ENCODE results near the gene IRF2.
A peak's percentile ranks its signal among the peaks of the same experiment; 100 is the strongest.

The IRF2 gene

GRCh38 chr4:184370711-184371389 is 103.5 kb downstream of the IRF2 start:
- Histone ChIP-seq H2AFZ (ENCODE audit: low read length) (no peak overlapping the region), H3K36me3 (replicated peaks; ENCODE audit: insufficient read depth, low read length) (no peaks in the 10 kb centered on the region), H3K4me3 (ENCODE audit: low read length) (no peak overlapping the region), H3F3A (ENCODE audit: insufficient read depth, low read length) (peaks cover 20% of the 10 kb centered on the region), H4K20me1 (ENCODE audit: insufficient read depth, low read length) (no peaks in the 10 kb centered on the region), H3K9me3 (replicated peaks; ENCODE audit: insufficient read depth, low read length) (no peaks in the 10 kb centered on the region), H3K27ac (ENCODE audit: low read length) (peak overlapping the region; percentile 74; the same call in 1 of the 2 replicates), H3K9me2 (replicated peaks; ENCODE audit: insufficient read depth, low read length) (no peaks in the 10 kb centered on the region), H3K4me1 (ENCODE audit: low read length) (peaks cover 45% of the 10 kb centered on the region), H3K9ac (ENCODE audit: low read length) (no peak overlapping the region), H3K79me2 (ENCODE audit: low read length) (no peaks in the 10 kb centered on the region), H3K4me2 (ENCODE audit: low read depth, low read length) (no peak overlapping the region), H3K27me3 (replicated peaks; ENCODE audit: insufficient read depth, low read length) (no peaks in the 10 kb centered on the region)
- TF ChIP-seq EZH2 (optimal IDR thresholded peaks at IDR 0.05; ENCODE audit: low read depth, low read length) (no peak), EZH2phosphoT487 (IDR thresholded peaks at IDR 0.05; ENCODE audit: low read length) (no peak), CTCF (IDR thresholded peaks at IDR 0.05; ENCODE audit: low read length) (no peak)
- DNase-seq = no peak

GRCh38 chr4:184369871-184370270 is 104.5 kb downstream of the IRF2 start:
- peaks cover 54% of the 10 kb centered on the region for H3K4me1 ChIP-seq (ENCODE audit: low read length)
- peak; percentile 80 for DNase-seq
- TF ChIP-seq EZH2phosphoT487 (IDR thresholded peaks at IDR 0.05; ENCODE audit: low read length) (no peak), EZH2 (optimal IDR thresholded peaks at IDR 0.05; ENCODE audit: low read depth, low read length) (no peak), CTCF (IDR thresholded peaks at IDR 0.05; ENCODE audit: low read length) (no peak)
- peaks cover 20% of the 10 kb centered on the region for H3F3A ChIP-seq (ENCODE audit: insufficient read depth, low read length)
- peak overlapping the region; percentile 74; the same call in 1 of the 2 replicates for H3K27ac ChIP-seq (ENCODE audit: low read length)
- H3K27me3 ChIP-seq (replicated peaks; ENCODE audit: insufficient read depth, low read length) = no peaks in the 10 kb centered on the region
- peak overlapping the region; percentile 28 for H3K4me2 ChIP-seq (ENCODE audit: low read depth, low read length)
- H4K20me1 ChIP-seq (ENCODE audit: insufficient read depth, low read length) = no peaks in the 10 kb centered on the region
- no peaks in the 10 kb centered on the region for H3K9me2 ChIP-seq (replicated peaks; ENCODE audit: insufficient read depth, low read length)
- H2AFZ ChIP-seq (ENCODE audit: low read length) = no peak overlapping the region
- no peak overlapping the region for H3K4me3 ChIP-seq (ENCODE audit: low read length)
- no peaks in the 10 kb centered on the region for H3K36me3 ChIP-seq (replicated peaks; ENCODE audit: insufficient read depth, low read length)
- H3K9me3 ChIP-seq (replicated peaks; ENCODE audit: insufficient read depth, low read length) = no peaks in the 10 kb centered on the region
- no peaks in the 10 kb centered on the region for H3K79me2 ChIP-seq (ENCODE audit: low read length)
- H3K9ac ChIP-seq (ENCODE audit: low read length) = peak overlapping the region; percentile 4; the same call in 1 of the 2 replicates

- H2AFZ ChIP-seq (ENCODE audit: low read length) = no peak overlapping the region
- peaks cover 54% of the 10 kb centered on the region for H3K4me1 ChIP-seq (ENCODE audit: low read length)
- no peak overlapping the region for H3K4me3 ChIP-seq (ENCODE audit: low read length)
- H3K36me3 ChIP-seq (replicated peaks; ENCODE audit: insufficient read depth, low read length) = no peaks in the 10 kb centered on the region
- peak overlapping the region; percentile 14; the same call in 1 of the 2 replicates for H3K4me2 ChIP-seq (ENCODE audit: low read depth, low read length)
- H3K27me3 ChIP-seq (replicated peaks; ENCODE audit: insufficient read depth, low read length) = no peaks in the 10 kb centered on the region
- no peaks in the 10 kb centered on the region for H3K79me2 ChIP-seq (ENCODE audit: low read length)
- no peak overlapping the region for H3K9ac ChIP-seq (ENCODE audit: low read length)
- no peaks in the 10 kb centered on the region for H3K9me3 ChIP-seq (replicated peaks; ENCODE audit: insufficient read depth, low read length)
- peak overlapping the region; percentile 74; the same call in 1 of the 2 replicates for H3K27ac ChIP-seq (ENCODE audit: low read length)
- DNase-seq = no peak
- peaks cover 20% of the 10 kb centered on the region for H3F3A ChIP-seq (ENCODE audit: insufficient read depth, low read length)
- no peaks in the 10 kb centered on the region for H3K9me2 ChIP-seq (replicated peaks; ENCODE audit: insufficient read depth, low read length)
- H4K20me1 ChIP-seq (ENCODE audit: insufficient read depth, low read length) = no peaks in the 10 kb centered on the region
- TF ChIP-seq CTCF (IDR thresholded peaks at IDR 0.05; ENCODE audit: low read length) (no peak), EZH2phosphoT487 (IDR thresholded peaks at IDR 0.05; ENCODE audit: low read length) (no peak), EZH2 (optimal IDR thresholded peaks at IDR 0.05; ENCODE audit: low read depth, low read length) (no peak)
These were observed 105.6 kb downstream of the IRF2 start for GRCh38 chr4:184368731-184369130.
